AG04450 (cell line): ENCODE data around the gene MAPKAPK3. TPM values are rescaled to one million over a fixed set of nuclear protein-coding genes. Genes with fewer than 3 reads are reported as not detected.
A peak's percentile ranks its signal among the peaks of the same experiment; 100 is the strongest.

Source experiments
- CTCF ChIA-PET: fragments of 300-600, 350-600 bp; formaldehyde crosslinking; extraction: SDS; loops from one replicate; lab custom pipeline; 2022; ENCODE audit warnings: antibody characterized with exemption, inconsistent platforms; lab: Charles Lee
- POLR2A ChIA-PET: fragments of 350-600 bp; formaldehyde crosslinking; extraction: SDS; loops from one replicate; lab custom pipeline; 2021; ENCODE audit warnings: antibody characterized with exemption, inconsistent platforms; lab: Yijun Ruan, JAX
- DNase-seq: peaks from one replicate; pipeline ENCODE4 v3.0.0-alpha.2; 2011; ENCODE audit warnings: low read depth, low spot score
- H3K27ac ChIP-seq: one replicate; pipeline ENCODE4 v1.5.1; 2012; ENCODE audit warnings: low read depth, low read length, control low read depth
- H3K27me3 ChIP-seq: one replicate; pipeline ENCODE4 v1.6.0; 2012; ENCODE audit warnings: low read length; ENCODE audit not compliant: control insufficient read depth, insufficient read depth
- H3K4me3 ChIP-seq: 2 replicates; pipeline ENCODE4 v1.5.1; 2011; ENCODE audit warnings: mild to moderate bottlenecking, low read depth, low read length, control low read depth
- H3K9me3 ChIP-seq: 2 replicates; pipeline ENCODE4 v1.5.1; 2012; ENCODE audit warnings: low read length; ENCODE audit not compliant: control insufficient read depth, insufficient read depth
- polyA plus RNA-seq: library from polyadenylated mRNA; depleted of rRNA; stranded (reverse); fragments of >200 nt; gene quantifications from 2 replicates; pipeline ENCODE4 v1.2.3, GENCODE V29; 2011
- TF ChIP-seq, protein P1 (sequence below): IDR thresholded peaks from 2 replicates; pipeline ENCODE4 v1.5.1; 2011; ENCODE audit warnings: low read depth, low read length, control low read depth, inconsistent platforms

MAPKAPK3 gene
- polyA plus RNA-seq, 1 experiment = 35.7 TPM

DNA sequence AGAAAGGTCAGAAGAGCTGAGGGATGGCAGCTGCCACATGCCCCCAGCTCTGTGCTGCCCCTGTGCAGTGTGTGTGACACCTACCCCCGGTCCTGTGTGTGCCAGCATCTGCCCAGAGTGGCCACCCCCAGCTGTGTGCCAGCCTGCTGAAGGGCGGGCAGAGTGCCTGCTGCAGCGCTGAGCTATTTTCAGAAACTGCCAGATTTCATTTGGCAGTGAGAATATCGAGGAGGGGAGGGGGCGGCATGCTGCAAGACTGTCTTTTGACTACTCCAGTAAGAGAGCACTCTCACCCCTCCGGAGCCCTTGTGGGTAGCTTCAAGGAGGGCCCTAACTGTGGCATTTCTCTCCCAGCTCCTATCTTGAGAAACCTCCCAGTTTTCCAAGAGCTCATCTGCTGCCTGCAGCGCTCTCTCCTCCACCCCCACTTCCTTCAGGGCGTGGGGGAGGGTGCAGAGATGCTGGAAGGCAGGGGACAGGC is 32.5 kb downstream of the MAPKAPK3 start:
- no peak for DNase-seq
- Histone ChIP-seq H3K27ac (no peak overlapping the region), H3K9me3 (no peaks in the 10 kb centered on the region), H3K4me3 (no peak overlapping the region), H3K27me3 (no peaks in the 10 kb centered on the region)
- CTCF ChIA-PET = interaction anchor here (0.6 to 2.1 kb wide), 3 partner anchors 33 to 741 kb away, joined by 3 to 8 read pairs (median 3); partner anchors contain the start of gene MAPKAPK3
- TF ChIP-seq, protein P1, sequence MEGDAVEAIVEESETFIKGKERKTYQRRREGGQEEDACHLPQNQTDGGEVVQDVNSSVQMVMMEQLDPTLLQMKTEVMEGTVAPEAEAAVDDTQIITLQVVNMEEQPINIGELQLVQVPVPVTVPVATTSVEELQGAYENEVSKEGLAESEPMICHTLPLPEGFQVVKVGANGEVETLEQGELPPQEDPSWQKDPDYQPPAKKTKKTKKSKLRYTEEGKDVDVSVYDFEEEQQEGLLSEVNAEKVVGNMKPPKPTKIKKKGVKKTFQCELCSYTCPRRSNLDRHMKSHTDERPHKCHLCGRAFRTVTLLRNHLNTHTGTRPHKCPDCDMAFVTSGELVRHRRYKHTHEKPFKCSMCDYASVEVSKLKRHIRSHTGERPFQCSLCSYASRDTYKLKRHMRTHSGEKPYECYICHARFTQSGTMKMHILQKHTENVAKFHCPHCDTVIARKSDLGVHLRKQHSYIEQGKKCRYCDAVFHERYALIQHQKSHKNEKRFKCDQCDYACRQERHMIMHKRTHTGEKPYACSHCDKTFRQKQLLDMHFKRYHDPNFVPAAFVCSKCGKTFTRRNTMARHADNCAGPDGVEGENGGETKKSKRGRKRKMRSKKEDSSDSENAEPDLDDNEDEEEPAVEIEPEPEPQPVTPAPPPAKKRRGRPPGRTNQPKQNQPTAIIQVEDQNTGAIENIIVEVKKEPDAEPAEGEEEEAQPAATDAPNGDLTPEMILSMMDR = no peak
- POLR2A ChIA-PET = no interaction called here

DNA sequence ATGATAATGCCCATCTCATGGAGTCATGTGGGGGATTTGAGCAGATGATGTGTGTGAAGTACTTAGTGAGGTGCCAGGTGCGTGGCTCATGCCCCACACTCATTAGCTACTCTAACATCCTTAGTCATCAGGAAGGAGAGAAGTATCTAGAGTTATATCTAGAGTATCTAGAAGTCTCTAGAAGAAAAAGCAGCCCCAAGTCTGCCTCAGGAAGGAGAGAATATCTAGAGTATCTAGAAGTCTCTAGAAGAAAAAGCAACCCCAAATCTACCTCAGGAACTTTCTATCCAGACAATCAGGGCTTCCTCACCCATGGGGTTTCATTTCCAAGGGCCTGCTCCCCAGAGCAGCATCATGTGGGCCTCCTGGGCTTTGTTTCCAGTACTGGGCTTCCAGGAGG is 33.1 kb downstream of the MAPKAPK3 start:
- POLR2A ChIA-PET = no interaction called here
- no peak overlapping the region for H3K27ac ChIP-seq
- no peak overlapping the region for H3K4me3 ChIP-seq
- CTCF ChIA-PET = interaction anchor here (2.1 kb wide), 1 partner anchor 34 kb away, joined by 8 read pairs; the partner anchor contains the start of gene MAPKAPK3
- TF ChIP-seq, protein P1 = no peak
- H3K9me3 ChIP-seq = no peaks in the 10 kb centered on the region
- H3K27me3 ChIP-seq = no peaks in the 10 kb centered on the region
- no peak for DNase-seq

DNA sequence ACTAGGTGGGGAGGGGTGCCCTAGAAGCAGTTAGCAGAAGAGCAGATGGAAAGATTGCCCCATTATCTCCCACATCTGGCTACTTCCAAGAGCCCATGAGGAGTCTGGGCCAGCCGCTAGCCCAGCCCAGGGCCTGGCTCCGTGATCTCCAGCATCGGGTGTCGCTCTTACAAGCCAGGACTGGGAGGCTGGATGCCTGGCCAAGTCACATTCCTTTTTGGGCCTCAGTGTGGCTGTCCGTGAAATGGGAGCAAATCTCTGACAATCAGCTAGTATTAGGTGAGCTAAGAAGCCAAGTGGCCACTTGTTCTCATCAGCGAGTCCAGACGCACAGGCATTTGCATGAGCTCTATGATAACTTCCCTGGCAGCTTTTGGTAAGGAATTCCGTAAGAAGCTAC is 34.5 kb downstream of the MAPKAPK3 start:
- Histone ChIP-seq H3K27ac (peak overlapping the region; percentile 2), H3K4me3 (no peak overlapping the region), H3K9me3 (no peaks in the 10 kb centered on the region), H3K27me3 (no peaks in the 10 kb centered on the region)
- TF ChIP-seq, protein P1 = no peak
- DNase-seq = no peak
- ChIA-PET CTCF (interaction anchor here (1.2 kb wide), 1 partner anchor 35 kb away, joined by 5 read pairs; no protein-coding TSS in a partner anchor), POLR2A (interaction anchor here (0.6 kb wide), 1 partner anchor 847 kb away, joined by 4 read pairs; no protein-coding TSS in a partner anchor)

DNA sequence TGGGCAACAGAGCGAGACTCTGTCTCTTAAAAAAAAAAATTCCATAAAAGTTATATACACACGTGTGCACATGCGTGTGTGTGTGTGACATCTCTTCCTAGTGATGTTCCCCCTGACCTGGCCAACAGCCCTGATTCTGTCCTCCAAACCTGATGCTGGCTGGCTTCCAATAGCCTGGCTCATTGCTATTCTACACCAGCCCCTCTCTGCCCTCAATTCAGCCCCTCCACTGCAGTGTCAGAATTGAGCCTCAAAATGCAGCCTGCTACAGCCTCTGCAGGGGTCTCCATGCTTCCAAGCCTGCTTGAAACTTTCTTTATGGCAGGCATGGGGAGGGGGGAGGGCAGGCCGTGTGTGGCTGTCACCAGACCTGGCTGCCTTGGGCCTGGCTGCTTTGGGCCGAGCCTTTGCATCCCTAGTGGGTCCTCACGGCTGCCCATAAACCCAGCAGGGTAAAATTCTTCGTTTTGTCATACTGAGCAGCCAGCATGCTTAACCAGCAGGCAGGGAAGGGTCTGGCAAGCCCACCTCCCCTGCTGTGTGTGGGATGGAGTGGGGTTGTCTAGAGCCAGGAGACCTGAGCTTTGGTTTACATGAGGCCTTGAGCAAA is 35.1 kb downstream of the MAPKAPK3 start:
- TF ChIP-seq, protein P1 = no peak
- POLR2A ChIA-PET = interaction anchor here (0.6 kb wide), 1 partner anchor 846 kb away, joined by 4 read pairs; no protein-coding TSS in a partner anchor

DNA sequence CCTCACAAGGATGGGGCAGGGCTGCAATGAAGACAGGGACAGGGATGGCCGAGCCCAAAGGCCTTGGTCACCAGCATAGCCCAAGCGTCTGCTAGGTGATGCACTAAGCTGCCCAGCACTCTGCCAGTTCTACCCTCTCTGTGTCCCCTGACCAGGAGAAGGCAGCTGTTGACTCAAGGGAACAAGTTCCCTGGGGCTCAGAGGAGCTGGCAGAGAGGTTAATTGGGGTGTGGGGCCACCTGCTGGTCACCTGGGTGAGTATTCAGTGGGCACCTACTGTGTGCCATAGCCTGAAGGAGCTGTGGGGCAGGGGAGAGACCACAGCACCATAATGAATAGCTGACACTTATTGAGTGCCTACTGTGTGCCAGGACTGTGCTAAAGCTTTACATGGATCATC is 35.8 kb downstream of the MAPKAPK3 start:
- CTCF ChIA-PET = interaction anchor here (1.2 to 2.7 kb wide), 3 partner anchors 35 to 83 kb away, joined by 3 to 31 read pairs (median 4); partner anchors contain the start of gene MAPKAPK3
- Histone ChIP-seq H3K4me3 (no peak overlapping the region), H3K27ac (no peak overlapping the region), H3K9me3 (no peaks in the 10 kb centered on the region), H3K27me3 (peaks cover under 1% of the 10 kb centered on the region)
- DNase-seq = no peak
- POLR2A ChIA-PET = no interaction called here
- TF ChIP-seq, protein P1 = peak; percentile 29; the same call in 1 of the 2 replicates

More for the DNA sequence above, 35.1 kb downstream of the MAPKAPK3 start:
- Histone ChIP-seq H3K27ac (no peak overlapping the region), H3K27me3 (no peaks in the 10 kb centered on the region), H3K9me3 (no peaks in the 10 kb centered on the region), H3K4me3 (no peak overlapping the region)
- CTCF ChIA-PET = interaction anchor here (1.2 to 2.7 kb wide), 3 partner anchors 36 to 82 kb away, joined by 4 to 31 read pairs (median 5); partner anchors contain the start of gene MAPKAPK3
- DNase-seq = no peak
